Gastrocnemius medialis (tissue), 4 donors: Measurements from ENCODE around the gene PDHX. TPM values are rescaled to one million over a fixed set of nuclear protein-coding genes. Genes with fewer than 3 reads are reported as not detected.
"Not testable (repeated sequence)": the region's sequence is repeated elsewhere in the genome, so short reads cannot be mapped to it uniquely, and the experiment has no call there.

Experiments
- ATAC-seq, 2 donors: fragments of 150-250 bp; one replicate each; pipeline ENCODE4 v1.9.1; 2016
- DNase-seq, 2 donors: peaks; one replicate each; pipeline ENCODE4 v3.0.0-alpha.2; 2019
- H3K27ac ChIP-seq, 4 donors: fragments of 200-600 bp; sonication (generic); 1 replicate in 1 of 4; 2 replicates in 3 of 4; pipeline ENCODE4 v1.5.1; 2016 to 2018; ENCODE audit warnings: mild to moderate bottlenecking in 2 of 4, moderate library complexity in 1 of 4
- H3K27me3 ChIP-seq, 3 donors: fragments of 200-600 bp; sonication (generic) in 2 of 3; 1 replicate in 1 of 3; 2 replicates in 2 of 3; pipeline versions ENCODE4 v1.5.1 to v1.6.0; 2016 to 2019; ENCODE audit warnings: mild to moderate bottlenecking in 1 of 3, moderate library complexity in 1 of 3
- H3K36me3 ChIP-seq, 2 donors: fragments of 200-600 bp; sonication (generic) in 1 of 2; one replicate each; pipeline ENCODE4 v1.5.1; 2017 to 2018
- H3K4me1 ChIP-seq, 2 donors: fragments of 200-600 bp; sonication (generic) in 1 of 2; one replicate each; pipeline ENCODE4 v1.5.1; 2016 to 2017; ENCODE audit warnings: mild to moderate bottlenecking in 2 of 2
- H3K4me3 ChIP-seq, 4 donors: fragments of 200-600 bp; sonication (generic) in 3 of 4; 1 replicate in 1 of 4; 2 replicates in 3 of 4; pipeline ENCODE4 v1.5.1; 2016 to 2019; ENCODE audit warnings: mild to moderate bottlenecking in 2 of 4
- H3K9me3 ChIP-seq, 3 donors: fragments of 200-600 bp; sonication (generic) in 2 of 3; 1 replicate in 1 of 3; 2 replicates in 2 of 3; pipeline ENCODE4 v1.5.1; 2016 to 2019
- POLR2A ChIP-seq, 2 donors: fragments of 450-650 bp; IDR thresholded peaks; one replicate each; pipeline ENCODE4 v1.6.1; 2017; ENCODE audit warnings: antibody characterized with exemption in 2 of 2, mild to moderate bottlenecking in 2 of 2, moderate library complexity in 2 of 2
- in situ Hi-C, 4 donors: fragments of 200-750 bp; cut with MboI; loops; one replicate each; pipeline versions ENCODE4 v1.15.0 to v1.8.0; 2017; ENCODE audit warnings: low sequenced_read_pairs in 4 of 4
- intact Hi-C: fragments of 100-400 bp; cut with DNase I; formaldehyde crosslinking; loops from one replicate; pipeline ENCODE4 v1.15.1; 2023; ENCODE audit warnings: low total_unique reads
- total RNA-seq, 4 donors: library from RNA; depleted of rRNA; stranded (reverse); fragments of >200 nt; gene quantifications; one replicate each; pipeline versions ENCODE4 v1.1.0 to v1.2.3, GENCODE V29; 2016
- TF ChIP-seq, protein P1 (sequence below), 5 experiments: fragments of 450-650 bp in 3 of 5; fragments of 200-600 bp in 2 of 5; sonication (generic) in 2 of 5; IDR thresholded peaks in 4 of 5; conservative IDR thresholded peaks in 1 of 5; 1 replicate in 4 of 5; 2 replicates in 1 of 5; pipeline ENCODE4 v1.5.1; 2016 to 2019; ENCODE audit warnings: antibody characterized with exemption in 5 of 5, mild to moderate bottlenecking in 3 of 5, moderate library complexity in 3 of 5

The PDHX gene
- total RNA-seq, 4 donors from 2014 or later = 77.7 to 101 (median 87.3) TPM

DNA sequence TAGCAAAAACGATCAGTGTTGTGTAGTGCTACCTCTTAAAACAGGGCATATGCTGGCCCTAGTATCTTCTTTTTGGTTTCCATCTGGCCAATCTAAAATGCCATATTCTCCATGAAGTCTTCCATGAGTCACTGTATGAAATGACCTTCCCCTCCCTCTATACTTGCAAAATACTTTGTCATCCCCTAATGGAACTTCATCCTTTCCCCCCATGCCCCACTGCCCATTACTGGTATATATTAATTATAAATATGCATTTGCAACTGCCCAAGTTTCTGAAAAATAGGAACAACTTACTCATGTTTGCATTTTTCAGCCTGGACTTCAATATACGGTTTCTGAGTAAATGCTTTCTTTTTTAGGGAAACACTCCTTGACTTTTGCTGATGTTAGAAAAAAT lies 4.7 kb upstream of the PDHX start:
- in situ Hi-C loops = no loop called here
- no peak for TF ChIP-seq POLR2A (IDR thresholded peaks at IDR 0.05)
- TF ChIP-seq, protein P1, sequence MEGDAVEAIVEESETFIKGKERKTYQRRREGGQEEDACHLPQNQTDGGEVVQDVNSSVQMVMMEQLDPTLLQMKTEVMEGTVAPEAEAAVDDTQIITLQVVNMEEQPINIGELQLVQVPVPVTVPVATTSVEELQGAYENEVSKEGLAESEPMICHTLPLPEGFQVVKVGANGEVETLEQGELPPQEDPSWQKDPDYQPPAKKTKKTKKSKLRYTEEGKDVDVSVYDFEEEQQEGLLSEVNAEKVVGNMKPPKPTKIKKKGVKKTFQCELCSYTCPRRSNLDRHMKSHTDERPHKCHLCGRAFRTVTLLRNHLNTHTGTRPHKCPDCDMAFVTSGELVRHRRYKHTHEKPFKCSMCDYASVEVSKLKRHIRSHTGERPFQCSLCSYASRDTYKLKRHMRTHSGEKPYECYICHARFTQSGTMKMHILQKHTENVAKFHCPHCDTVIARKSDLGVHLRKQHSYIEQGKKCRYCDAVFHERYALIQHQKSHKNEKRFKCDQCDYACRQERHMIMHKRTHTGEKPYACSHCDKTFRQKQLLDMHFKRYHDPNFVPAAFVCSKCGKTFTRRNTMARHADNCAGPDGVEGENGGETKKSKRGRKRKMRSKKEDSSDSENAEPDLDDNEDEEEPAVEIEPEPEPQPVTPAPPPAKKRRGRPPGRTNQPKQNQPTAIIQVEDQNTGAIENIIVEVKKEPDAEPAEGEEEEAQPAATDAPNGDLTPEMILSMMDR (IDR thresholded peaks at IDR 0.05 in 4 of 5, conservative IDR thresholded peaks at IDR 0.05 in 1 of 5) = no peak

DNA sequence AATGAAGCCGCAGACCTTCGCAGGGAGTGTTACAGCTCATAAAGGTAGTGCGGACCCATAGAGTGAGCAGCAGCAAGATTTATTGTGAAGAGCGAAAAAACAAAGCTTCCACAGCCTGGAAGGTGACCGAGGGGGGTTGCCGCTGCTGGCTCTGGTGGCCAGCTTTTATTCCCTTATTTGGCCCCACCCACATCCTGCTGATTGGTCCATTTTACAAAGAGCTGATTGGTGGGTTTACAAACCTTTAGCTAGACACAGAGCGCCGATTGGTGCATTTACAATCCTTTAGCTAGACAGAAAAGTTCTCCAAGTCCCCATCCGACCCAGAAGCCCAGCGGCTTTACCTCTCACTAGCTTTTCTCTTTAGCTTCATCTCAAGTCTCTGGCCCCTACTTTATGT lies 2.9 kb upstream of the PDHX start:
- in situ Hi-C loops, ATAC-seq, H3K4me3 ChIP-seq, H3K27ac ChIP-seq, H3K27me3 ChIP-seq, H3K36me3 ChIP-seq, DNase-seq, H3K9me3 ChIP-seq: not testable (repeated sequence)
- H3K4me1 ChIP-seq = peaks cover 51 to 58% of the 10 kb centered on the region in 2 donors
- intact Hi-C loops = loop anchor here (10.0 kb wide), 1 partner anchor 259 kb away; no protein-coding TSS in a partner anchor

More for the DNA sequence above, 4.7 kb upstream of the PDHX start:
- intact Hi-C loops = loop anchor here (10.0 kb wide), 1 partner anchor 257 kb away; no protein-coding TSS in a partner anchor
- peaks cover 53 to 62% of the 10 kb centered on the region in 2 donors for H3K4me1 ChIP-seq
- no peak overlapping the region for H3K4me3 ChIP-seq
- H3K27me3 ChIP-seq = no peaks in the 10 kb centered on the region
- H3K9me3 ChIP-seq = no peaks in the 10 kb centered on the region
- no peak overlapping the region for H3K27ac ChIP-seq
- no peak for ATAC-seq
- H3K36me3 ChIP-seq = no peaks in the 10 kb centered on the region
- no peak for DNase-seq

DNA sequence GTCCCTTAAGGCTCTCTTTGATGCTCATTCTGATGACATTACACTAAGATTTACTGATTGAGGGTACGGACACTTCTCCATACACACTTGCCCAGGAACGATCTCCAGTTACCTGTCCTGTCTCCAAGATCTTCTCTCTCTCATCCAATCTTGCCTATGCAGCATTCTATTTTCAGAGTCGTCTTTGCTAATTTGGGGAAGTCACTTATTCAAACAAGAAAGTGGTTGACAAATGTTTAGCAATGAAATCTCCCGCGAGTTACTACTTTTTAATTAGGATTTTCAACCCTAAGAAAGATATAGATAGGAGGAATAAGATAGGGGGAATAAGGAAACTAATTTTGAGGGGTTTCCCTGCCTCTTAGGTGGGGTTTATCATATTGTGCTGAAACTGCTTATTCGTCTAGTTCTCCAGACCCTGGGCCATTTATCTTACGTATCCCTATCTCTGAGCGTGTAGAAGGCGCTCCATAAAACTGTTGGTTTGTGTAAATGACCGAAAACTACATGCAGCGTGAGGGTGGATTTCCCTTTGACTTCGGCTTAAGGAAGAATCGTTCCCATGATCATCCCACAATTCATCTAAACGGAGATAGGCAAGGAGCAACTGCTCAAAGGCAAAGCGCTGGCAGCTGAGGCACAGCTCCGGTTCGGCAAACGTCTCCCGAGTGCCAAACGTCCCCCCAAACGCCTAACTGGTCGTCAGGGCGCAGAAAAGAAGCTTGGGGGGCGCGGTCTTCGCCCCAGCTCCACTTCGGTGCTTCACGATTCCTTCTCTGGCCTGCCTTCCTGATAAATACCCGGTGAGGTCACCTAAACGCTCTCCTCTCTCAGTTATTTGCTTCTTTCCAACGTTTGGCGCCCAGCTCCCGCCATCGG lies 1.0 kb upstream of the PDHX start:
- Histone ChIP-seq H3K27ac (peak overlapping the region; percentile 96 to 99 (median 97)), H3K4me3 (peak overlapping the region; percentile 86 to 93 (median 91)), H3K36me3 (no peaks in the 10 kb centered on the region), H3K4me1 (peaks cover 35 to 44% of the 10 kb centered on the region in 2 donors), H3K27me3 (no peaks in the 10 kb centered on the region), H3K9me3 (no peaks in the 10 kb centered on the region)
- DNase-seq (peak in 1 of 2 donors; percentile 23), ATAC-seq (peak; percentile 35 to 48)
- in situ Hi-C loops = no loop called here
- intact Hi-C loops = loop anchor here (5.0 to 10.0 kb wide), 5 partner anchors 127 to 1143 kb away; partner anchors contain the start of genes ABTB2, CAPRIN1 and FBXO3
- peak in 1 of 2 donors; percentile 3 for TF ChIP-seq POLR2A (IDR thresholded peaks at IDR 0.05)
- TF ChIP-seq, protein P1 (IDR thresholded peaks at IDR 0.05 in 4 of 5, conservative IDR thresholded peaks at IDR 0.05 in 1 of 5) = no peak

DNA sequence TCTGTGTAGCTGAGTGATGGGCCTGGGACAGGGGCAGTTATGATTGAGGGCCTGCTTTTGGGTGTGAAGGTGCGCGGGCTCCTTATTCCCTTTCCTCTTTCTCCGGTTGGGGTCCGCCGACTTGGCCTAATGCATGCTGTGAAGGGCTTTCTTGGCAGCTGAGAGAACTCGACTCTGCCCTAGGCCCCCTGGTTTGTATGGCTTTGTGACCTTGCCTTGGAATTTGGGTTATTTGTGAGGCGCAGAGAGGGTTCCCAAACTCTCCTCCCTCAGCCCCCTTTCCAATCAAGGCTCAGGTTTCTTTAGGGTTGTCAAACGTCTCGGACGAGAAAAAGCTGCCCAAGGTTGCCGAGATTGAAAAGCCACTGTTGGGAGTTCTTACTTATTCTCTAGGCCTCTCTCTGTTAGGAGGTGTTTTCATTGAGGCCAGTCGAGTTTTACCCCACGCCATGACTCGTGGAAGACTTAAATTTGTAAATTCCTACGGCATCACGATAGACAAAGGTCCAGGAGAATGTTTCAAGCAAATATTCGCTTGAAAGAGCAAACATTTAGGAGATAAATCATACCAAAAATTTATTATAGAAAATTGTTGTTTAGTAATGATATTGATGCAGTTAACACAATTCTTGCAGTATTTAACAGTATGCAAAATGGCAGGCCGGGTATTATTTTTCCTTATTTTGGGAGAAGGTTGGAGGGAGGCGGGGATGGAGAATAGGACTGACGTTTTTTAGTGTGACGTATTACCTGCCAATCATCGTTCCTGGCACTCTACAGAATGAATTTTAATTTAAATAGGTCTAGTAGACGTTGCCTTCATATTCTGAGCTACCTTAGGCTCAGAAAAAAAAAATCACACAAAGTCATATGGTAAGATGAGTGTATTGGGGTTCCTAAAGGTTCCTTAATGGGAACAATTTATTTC lies 689 bp downstream of the PDHX start:
- in situ Hi-C loops (no loop called here), intact Hi-C loops (loop anchor here (5.0 to 10.0 kb wide), 5 partner anchors 125 to 1145 kb away; partner anchors contain the start of genes ABTB2, CAPRIN1 and FBXO3)
- no peaks in the 10 kb centered on the region for H3K9me3 ChIP-seq
- TF ChIP-seq, protein P1 (IDR thresholded peaks at IDR 0.05 in 4 of 5, conservative IDR thresholded peaks at IDR 0.05 in 1 of 5) = no peak
- TF ChIP-seq POLR2A (IDR thresholded peaks at IDR 0.05) = no peak
- no peaks in the 10 kb centered on the region for H3K36me3 ChIP-seq
- no peaks in the 10 kb centered on the region for H3K27me3 ChIP-seq
- H3K4me3 ChIP-seq = peak overlapping the region; percentile 86 to 93 (median 91)
- no peak for DNase-seq
- peak overlapping the region; percentile 96 to 99 (median 97) for H3K27ac ChIP-seq
- ATAC-seq = peak; percentile 31 to 46
- H3K4me1 ChIP-seq = peaks cover 26 to 35% of the 10 kb centered on the region in 2 donors
